Colon (tissue), 2 donors: ENCODE results near the gene IL1R2.

Experiments used
- FAIRE-seq: peaks from 2 replicates; lab custom pipeline; 2012; peaks lifted over from hg19 to GRCh38; lab: Jason Lieb, UNC
- donor health status: control.
- donor health status: control.

IL1R2 gene

GRCh38 chr2:102043560-102043959 lies 51.8 kb downstream of the IL1R2 start:
- no peak for FAIRE-seq

GRCh38 chr2:102044235-102044896 lies 52.6 kb downstream of the IL1R2 start:
- FAIRE-seq: no peak

GRCh38 chr2:102044967-102045489 lies 53.3 kb downstream of the IL1R2 start:
- no peak for FAIRE-seq

GRCh38 chr2:102045697-102046096 lies 53.9 kb downstream of the IL1R2 start:
- FAIRE-seq: no peak

- no peak for FAIRE-seq
These were observed 54.6 kb downstream of the IL1R2 start for GRCh38 chr2:102046135-102046986.

- FAIRE-seq: no peak
These were observed 56.7 kb downstream of the IL1R2 start for GRCh38 chr2:102048465-102048864.

- FAIRE-seq: no peak
These were observed 58.1 kb downstream of the IL1R2 start for GRCh38 chr2:102049756-102050443.

- no peak for FAIRE-seq
These were observed 59.2 kb downstream of the IL1R2 start for GRCh38 chr2:102050854-102051391.

GRCh38 chr2:102051692-102052277 lies 60.0 kb downstream of the IL1R2 start:
- FAIRE-seq: no peak

- FAIRE-seq: no peak
These were observed 60.6 kb downstream of the IL1R2 start for GRCh38 chr2:102052365-102052764.

- FAIRE-seq: no peak
These were observed 61.3 kb downstream of the IL1R2 start for GRCh38 chr2:102053096-102053495.

GRCh38 chr2:102055346-102055990 lies 63.7 kb downstream of the IL1R2 start:
- FAIRE-seq: no peak

GRCh38 chr2:102056079-102056581 lies 64.4 kb downstream of the IL1R2 start:
- no peak for FAIRE-seq

- no peak for FAIRE-seq
These were observed 65.9 kb downstream of the IL1R2 start for GRCh38 chr2:102057502-102058292.

- no peak for FAIRE-seq
These were observed 66.6 kb downstream of the IL1R2 start for GRCh38 chr2:102058293-102058833.

GRCh38 chr2:102059151-102059550 lies 67.4 kb downstream of the IL1R2 start:
- FAIRE-seq: no peak

- no peak for FAIRE-seq
These were observed 68.3 kb downstream of the IL1R2 start for GRCh38 chr2:102060047-102060446.

GRCh38 chr2:102060792-102061191 lies 69.0 kb downstream of the IL1R2 start:
- no peak for FAIRE-seq

GRCh38 chr2:102061286-102061699 lies 69.5 kb downstream of the IL1R2 start:
- no peak for FAIRE-seq
